ENCODE data around the gene SCD5.

Gene SCD5

DNA sequence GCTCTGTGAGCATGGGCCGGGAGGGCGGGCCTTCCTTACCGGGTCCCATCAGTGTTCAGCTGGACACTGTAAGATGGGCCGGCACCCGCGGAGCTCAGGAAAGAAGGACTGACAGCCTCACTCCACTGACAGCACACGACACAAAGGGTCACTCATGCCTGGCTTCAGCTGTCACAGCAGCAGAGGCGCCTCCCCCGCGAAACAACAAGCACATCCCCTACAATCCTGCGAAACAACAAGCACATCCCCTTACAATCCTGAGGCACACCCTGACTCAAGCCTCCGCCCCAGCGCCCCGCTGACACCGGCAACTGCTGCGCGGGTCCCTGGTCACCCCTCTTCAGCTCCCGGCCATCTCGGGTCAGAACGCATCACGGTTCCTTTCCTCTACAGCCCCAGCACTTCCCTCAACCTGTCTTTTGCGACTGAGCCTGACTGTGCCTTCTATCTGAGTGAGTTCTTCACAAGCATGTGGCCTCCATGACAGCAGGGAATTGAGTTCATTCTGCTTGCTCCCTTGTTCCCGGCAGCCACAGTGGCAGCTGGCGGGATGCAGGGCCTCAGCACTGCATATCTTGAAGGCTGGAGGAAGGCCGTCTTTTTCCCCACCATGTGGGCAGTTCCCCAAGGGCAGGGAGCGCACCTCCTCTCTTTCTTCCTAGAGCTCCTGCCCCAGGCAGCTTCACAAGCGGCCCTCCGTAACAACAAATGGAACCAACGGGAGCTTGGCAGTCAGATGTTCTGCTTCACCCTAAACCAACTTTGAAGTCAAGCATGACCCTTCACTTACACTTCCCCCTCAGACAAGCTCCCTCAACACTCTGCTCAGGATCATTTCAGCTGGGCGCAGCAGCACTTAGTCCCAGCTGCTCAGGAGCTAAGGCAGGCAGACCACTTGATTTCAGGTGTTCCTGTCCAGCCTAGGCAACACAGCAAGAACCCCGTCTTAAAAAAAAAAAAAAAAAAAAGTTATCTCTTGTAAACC is 39.6 kb downstream of the SCD5 start:
- DNase-seq: peak; percentile 42 to 50

- no peak for DNase-seq
Observed at GRCh38 chr4:82756061-82756460, 42.5 kb downstream of the SCD5 start.

GRCh38 chr4:82755650-82756049 is 42.9 kb downstream of the SCD5 start:
- DNase-seq: no peak

DNA sequence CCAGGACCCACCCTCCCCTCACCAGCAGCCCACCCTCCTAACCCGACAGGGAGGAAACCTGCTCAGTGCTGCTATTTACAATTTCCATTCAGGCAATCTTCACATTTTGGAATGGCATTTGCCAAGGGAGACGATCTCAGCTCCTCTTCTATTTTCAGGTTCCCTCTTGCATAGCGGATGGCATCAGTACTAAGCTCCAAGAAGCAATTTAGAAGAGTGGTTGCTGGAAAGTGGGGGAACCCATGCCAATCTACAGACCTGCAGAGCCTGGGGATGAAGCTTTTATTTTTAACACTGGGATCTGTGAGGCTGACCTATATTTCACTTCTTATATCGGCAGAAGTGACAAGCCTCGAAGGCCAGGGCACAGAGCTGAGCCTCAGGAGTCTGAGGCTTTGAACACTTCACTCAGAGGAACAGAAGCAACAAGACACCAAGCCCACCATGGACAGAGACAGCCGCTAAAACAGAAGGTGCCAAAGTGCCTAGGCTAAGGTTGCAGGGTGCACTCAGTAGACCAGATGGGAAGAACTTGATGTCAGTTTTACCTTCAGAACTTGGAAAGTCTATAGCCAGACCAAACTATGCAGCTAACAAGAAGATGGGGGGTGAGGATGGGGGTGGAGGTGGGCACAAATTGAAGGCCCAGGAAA is 44.0 kb downstream of the SCD5 start:
- DNase-seq: no peak

DNA sequence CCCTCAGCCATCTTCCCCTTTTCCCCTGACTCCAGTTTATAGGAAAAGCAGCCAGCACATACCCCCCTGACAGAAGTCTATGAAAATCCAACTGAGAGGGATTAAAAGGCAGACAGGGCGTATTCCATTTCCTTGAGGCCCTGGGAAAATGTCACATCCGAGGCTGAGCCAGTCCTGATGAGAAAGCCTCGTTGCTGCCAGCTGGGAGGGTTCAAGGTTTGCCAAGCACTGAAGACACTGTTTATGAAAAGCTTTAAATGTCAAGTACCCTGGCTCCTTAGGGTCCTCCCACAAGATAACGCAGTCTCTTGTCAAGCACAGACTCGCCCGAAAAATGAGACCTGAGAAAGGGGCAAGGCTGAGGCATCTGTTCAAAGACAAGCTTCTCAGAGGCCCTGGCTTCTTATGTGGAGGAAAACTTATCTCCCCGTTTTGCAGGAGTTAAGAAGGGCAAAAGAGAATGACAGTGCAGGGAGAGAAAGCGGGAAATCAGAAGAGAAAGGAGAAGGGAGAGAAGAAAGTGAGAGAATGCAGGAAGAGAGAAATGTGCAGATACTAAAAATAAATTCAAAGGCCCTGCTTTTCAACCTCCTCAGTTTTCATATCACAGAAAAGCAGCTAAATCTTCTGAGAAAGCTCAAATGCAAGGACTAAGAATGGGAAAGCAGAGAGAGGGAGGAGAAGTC is 44.7 kb downstream of the SCD5 start:
- no peak for DNase-seq

DNA sequence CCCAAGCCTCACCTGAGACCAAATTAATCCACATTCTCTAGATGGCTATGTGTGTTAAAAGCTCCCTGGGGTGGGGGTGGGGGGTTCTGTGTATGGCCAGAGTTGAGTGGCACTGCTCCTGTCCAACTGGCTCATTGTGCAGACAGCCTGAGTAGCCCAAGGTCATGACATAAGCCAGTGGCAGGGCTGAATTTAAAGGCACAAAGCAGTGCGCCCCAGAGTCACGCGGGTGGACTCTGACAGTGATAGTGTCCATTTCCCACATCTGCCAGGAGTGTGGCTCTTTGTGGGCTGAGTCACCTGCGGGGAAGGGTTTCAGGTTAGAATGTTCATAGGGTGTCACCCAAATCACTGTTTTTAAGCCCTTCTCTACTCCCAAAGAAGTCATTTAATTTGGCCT is 45.4 kb downstream of the SCD5 start:
- no peak for DNase-seq

- no peak for DNase-seq
Observed at GRCh38 chr4:82748810-82749470, 49.7 kb downstream of the SCD5 start.

DNA sequence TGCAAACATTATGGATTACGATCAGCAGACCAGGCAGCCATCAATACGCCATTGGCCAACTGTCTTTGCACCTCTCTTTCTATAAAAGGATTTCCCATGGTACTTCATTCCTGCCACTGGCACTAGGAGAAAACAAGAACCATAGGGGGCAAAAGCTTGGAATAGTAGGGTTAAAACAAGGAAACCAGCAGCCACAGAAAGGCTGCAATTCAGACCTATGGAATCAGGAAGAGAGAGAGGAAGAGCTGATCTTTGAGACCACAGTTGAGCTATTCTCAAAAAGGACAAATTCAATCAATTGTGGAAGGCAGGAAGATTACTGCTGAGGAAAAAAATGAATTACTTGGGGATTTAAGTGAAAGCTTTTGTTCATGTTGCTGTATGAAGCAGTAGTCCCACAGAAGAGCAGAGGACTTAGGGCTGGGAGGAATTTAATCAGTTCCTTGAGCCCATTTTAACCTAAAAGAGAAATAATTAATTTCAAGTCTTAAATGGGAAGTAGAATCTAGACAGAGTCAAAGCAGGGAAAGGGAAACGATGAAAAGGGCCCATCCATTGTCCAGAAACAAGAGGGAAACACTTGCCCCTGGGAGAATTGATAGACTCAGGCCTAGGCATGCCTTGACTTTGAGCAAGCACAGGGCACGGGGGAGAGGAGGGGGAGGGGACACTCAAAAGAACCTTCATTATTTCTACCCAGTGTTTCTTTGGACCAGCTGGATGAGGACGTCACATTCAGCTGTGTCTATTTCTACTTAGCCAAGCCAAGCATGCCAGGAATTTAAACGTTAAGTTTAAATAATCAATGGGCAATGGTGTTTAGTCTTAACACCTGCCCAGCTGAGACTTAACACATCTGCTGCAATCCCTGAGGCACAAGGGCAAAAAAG is 50.7 kb downstream of the SCD5 start:
- peak; percentile 28 to 49 for DNase-seq

GRCh38 chr4:82746705-82747574 is 51.7 kb downstream of the SCD5 start:
- no peak for DNase-seq

DNA sequence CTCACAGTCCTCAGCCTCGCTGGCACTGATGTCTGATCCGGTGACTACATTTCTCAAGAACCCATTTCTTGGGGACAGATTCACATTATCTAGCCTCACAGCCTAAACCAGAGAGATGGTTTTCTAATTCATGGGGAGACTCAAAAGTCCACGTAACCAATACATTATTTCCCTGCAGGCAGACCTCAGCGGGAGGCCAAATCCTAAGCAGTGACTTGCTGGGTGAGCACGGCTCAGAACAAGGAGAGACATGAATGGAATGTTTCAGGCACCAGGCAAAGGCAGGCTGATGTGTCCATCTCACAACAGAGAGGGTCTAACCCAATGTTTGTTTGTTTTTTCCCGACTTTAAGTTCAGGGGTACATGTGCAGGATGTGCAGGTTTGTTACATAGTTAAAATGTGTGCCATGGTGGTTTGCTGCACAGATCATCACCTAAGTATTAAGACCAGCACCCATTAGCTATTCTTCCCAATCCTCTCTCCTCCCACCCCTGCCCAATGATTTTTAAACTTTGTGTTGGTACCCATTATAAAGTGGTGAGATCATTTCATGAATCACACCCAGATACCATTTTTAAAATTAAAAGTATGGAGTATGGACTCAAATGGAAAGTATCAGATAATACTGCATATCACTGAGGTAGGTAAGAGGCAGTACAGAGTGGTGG is 53.3 kb downstream of the SCD5 start:
- DNase-seq: no peak

DNA sequence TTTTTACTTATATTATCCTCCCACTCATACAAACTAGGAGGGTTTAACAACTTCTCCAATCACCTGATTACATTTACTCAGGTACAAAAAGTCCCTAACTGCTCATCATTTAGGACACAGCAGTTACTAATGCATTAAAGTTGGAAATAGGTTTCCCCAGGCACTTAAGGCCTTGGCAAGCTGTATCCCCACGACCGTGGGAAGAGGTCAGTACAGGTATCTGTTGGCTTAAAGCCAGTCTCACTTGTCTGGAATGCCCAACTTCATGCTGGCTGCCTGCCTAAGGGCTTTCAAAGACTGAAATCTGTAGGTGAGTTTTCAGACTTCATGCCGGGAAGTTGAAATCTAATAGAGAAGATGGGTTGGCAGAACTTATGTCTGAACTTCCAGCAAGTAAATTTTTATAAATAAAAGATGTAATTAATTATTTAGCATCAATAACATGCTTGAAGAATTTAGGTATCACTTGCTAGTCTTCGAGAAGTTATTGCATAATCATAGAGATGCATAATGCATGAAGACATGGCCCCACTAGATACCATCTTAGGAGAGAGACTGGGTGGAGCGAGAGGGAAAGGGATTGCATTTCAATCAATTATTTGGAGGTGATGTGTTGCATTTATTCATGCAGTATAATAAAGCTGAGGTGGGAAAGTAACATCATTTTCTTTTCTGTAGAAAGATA is 54.2 kb downstream of the SCD5 start:
- no peak for DNase-seq

DNA sequence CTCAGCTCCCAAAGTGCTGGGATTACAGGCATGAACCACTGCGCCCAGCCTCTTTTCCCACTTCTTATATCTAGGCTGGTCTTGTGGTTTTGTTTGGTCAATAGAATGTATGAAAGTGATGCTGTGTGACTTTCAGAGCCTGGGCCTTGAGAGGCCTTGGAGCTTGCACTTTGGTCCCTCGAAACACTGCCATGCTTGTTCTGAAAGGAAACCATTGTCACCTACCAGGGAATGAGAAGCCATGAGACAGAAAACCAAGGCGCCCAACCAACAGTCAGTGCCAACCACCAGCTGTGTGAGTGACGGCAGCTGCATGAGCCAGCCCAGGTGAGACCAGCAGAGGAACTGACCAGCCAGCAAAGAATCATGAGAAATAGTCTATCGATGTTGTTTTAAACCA is 57.4 kb downstream of the SCD5 start:
- DNase-seq: no peak

DNA sequence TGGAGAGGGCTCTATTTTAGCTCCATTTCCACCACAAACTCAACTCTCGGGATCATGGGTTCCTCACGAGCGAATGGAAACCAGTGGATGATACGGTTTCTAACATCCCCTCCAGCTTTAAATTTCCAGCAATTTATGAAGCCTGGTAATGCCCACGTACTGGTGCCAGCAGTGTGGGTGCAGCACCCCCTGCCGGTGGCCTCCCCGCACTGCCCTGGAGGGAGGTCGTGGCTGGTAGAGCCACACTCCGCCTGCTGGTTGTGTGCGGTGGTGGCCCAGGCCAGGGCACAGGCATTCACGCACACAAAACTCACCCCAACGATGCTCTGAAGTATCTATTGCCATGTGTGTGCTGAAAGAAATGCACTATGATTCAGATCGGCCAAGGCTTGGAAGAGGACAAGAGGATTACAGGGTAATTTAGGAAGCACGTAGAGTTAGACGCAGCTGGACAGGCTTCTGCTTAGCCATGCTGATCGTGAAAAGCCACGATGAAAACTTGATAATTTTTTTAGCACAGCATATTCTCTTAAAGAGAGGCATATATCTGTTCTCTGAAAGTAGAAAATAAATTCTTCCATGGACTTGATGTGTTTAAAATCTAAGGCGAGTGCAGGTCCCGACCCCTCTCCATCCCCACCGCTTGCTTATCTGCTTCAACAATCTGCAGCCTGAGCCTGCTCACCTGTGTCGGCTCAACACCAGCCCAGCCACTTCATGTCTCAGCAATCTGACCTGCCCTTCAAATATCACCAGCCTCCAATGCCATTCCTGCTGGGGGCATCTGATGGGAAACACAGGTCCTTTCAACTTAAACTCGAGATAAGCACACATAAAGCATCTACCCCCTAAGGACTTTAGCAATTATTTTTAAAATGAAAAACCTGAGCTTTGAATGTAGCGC is 59.1 kb downstream of the SCD5 start:
- peak; percentile 27 to 72 for DNase-seq

DNA sequence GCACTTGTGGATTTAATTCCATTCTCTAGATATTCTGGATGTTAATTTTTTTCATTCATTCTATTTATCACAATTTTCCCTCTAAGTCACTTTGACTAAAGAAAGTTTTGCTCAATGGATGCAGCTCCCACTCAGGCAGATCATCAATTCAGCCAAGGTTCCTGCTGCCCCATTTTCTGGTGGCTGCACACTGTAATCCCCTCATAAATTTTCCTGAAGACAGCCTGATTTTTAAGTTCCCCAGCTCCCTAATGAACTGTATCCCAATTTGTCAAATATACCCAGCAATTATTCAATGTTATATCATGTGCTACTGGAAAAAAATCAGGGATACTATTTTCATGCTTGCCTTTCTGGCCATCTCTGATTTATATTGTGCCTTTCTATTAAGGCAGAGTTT is 61.2 kb downstream of the SCD5 start:
- DNase-seq: no peak

- no peak for DNase-seq
Observed at GRCh38 chr4:82733636-82734035, 65.0 kb downstream of the SCD5 start.

GRCh38 chr4:82728301-82728700 is 70.3 kb downstream of the SCD5 start:
- no peak for DNase-seq

GRCh38 chr4:82726596-82726995 is 72.0 kb downstream of the SCD5 start:
- no peak for DNase-seq

- peak; percentile 41 to 53 for DNase-seq
Observed at GRCh38 chr4:82721819-82722423, 76.7 kb downstream of the SCD5 start.

All from hippocampal formation (tissue), 2 donors.